SK-N-SH treated with all-trans-retinoic acid at 6 μM for 48 hours (cell line): Measurements from ENCODE around the gene ABCF3.

Source experiments
- ATAC-seq: fragments of 200-7000 bp; cut with Tn5 transposase; 3 replicates; pipeline ENCODE4 v1.9.1; 2020; ENCODE audit warnings: mild to moderate bottlenecking, moderate library complexity
- ARNTL ChIP-seq: fragments of 450-650 bp; formaldehyde crosslinking; IDR thresholded peaks from 2 replicates; pipeline ENCODE4 v1.5.0; 2020; ENCODE audit warnings: low read depth, mild to moderate bottlenecking, moderate library complexity, borderline replicate concordance
- CREB5 ChIP-seq: fragments of 250-450 bp; sonication (Bioruptor Pico); IDR thresholded peaks from 2 replicates; pipeline ENCODE4 v1.5.1; 2020; ENCODE audit warnings: low read depth, mild to moderate bottlenecking, moderate library complexity
- CSDC2 ChIP-seq: fragments of 250-450 bp; sonication (Bioruptor Pico); IDR thresholded peaks from 2 replicates; pipeline ENCODE4 v1.5.0; 2020; ENCODE audit warnings: mild to moderate bottlenecking, moderate library complexity
- CSRNP3 ChIP-seq: fragments of 250-450 bp; sonication (Bioruptor Pico); IDR thresholded peaks from 2 replicates; pipeline ENCODE4 v1.5.1; 2021; ENCODE audit warnings: mild to moderate bottlenecking, moderate library complexity
- ESRRG ChIP-seq: fragments of 250-450 bp; sonication (Bioruptor Pico); IDR thresholded peaks from 2 replicates; pipeline ENCODE4 v1.6.1; 2021; ENCODE audit warnings: mild to moderate bottlenecking
- GLIS3 ChIP-seq: fragments of 250-450 bp; sonication (Bioruptor Pico); IDR thresholded peaks from 2 replicates; pipeline ENCODE4 v1.5.0; 2020; ENCODE audit warnings: mild to moderate bottlenecking, moderate library complexity
- ISL1 ChIP-seq: fragments of 250-450 bp; sonication (Bioruptor Pico); IDR thresholded peaks from 2 replicates; pipeline ENCODE4 v2.1.2; 2022; ENCODE audit warnings: mild to moderate bottlenecking, moderate library complexity
- OSR1 ChIP-seq: fragments of 250-450 bp; sonication (Bioruptor Pico); IDR thresholded peaks from 2 replicates; pipeline ENCODE4 v1.8.0; 2022; ENCODE audit warnings: moderate library complexity, mild to moderate bottlenecking, inconsistent platforms
- POU6F1 ChIP-seq: fragments of 250-450 bp; sonication (Bioruptor Pico); IDR thresholded peaks from 2 replicates; pipeline ENCODE4 v1.8.0; 2021; ENCODE audit warnings: low read depth, mild to moderate bottlenecking, moderate library complexity, borderline replicate concordance
- PPARA ChIP-seq: fragments of 250-450 bp; sonication (Bioruptor Pico); IDR thresholded peaks from 2 replicates; pipeline ENCODE4 v1.5.0; 2020; ENCODE audit warnings: mild to moderate bottlenecking, borderline replicate concordance
- RARB ChIP-seq: fragments of 250-450 bp; sonication (Bioruptor Pico); IDR thresholded peaks from 2 replicates; pipeline ENCODE4 v1.8.0; 2021; ENCODE audit warnings: mild to moderate bottlenecking, moderate library complexity
- TCF4 ChIP-seq: fragments of 250-450 bp; sonication (Bioruptor Pico); IDR thresholded peaks from 2 replicates; pipeline ENCODE4 v1.8.0; 2021; ENCODE audit warnings: mild to moderate bottlenecking, moderate library complexity, borderline replicate concordance
- TOX ChIP-seq: fragments of 250-450 bp; sonication (Bioruptor Pico); IDR thresholded peaks from 2 replicates; pipeline ENCODE4 v1.8.0; 2021; ENCODE audit warnings: mild to moderate bottlenecking, moderate library complexity, borderline replicate concordance
- TSHZ2 ChIP-seq: fragments of 250-450 bp; sonication (Bioruptor Pico); IDR thresholded peaks from 2 replicates; pipeline ENCODE4 v1.5.0; 2020; ENCODE audit warnings: mild to moderate bottlenecking, moderate library complexity
- ZC3H10 ChIP-seq: fragments of 250-450 bp; sonication (Bioruptor Pico); IDR thresholded peaks from 2 replicates; pipeline ENCODE4 v1.5.1; 2021; ENCODE audit warnings: mild to moderate bottlenecking, moderate library complexity
- ZFP3 ChIP-seq: fragments of 250-450 bp; sonication (Bioruptor Pico); IDR thresholded peaks from 2 replicates; pipeline ENCODE4 v1.5.0; 2020; ENCODE audit warnings: mild to moderate bottlenecking, moderate library complexity
- ZFP30 ChIP-seq: fragments of 450-650 bp; formaldehyde crosslinking; IDR thresholded peaks from 2 replicates; pipeline ENCODE4 v1.5.0; 2022; ENCODE audit warnings: mild to moderate bottlenecking, moderate library complexity
- ZNF565 ChIP-seq: fragments of 450-650 bp; formaldehyde crosslinking; conservative IDR thresholded peaks from 2 replicates; pipeline ENCODE4 v1.5.0; 2020; ENCODE audit warnings: low read depth, mild to moderate bottlenecking, moderate library complexity
- ZNF8 ChIP-seq: fragments of 450-650 bp; formaldehyde crosslinking; IDR thresholded peaks from 2 replicates; pipeline ENCODE4 v1.5.0; 2020; ENCODE audit warnings: mild to moderate bottlenecking, moderate library complexity

ABCF3 gene

GRCh38 chr3:184165543-184165942, 20.5 kb upstream of the ABCF3 start:
- no peak for ATAC-seq
- TF ChIP-seq CREB5 (CRISPR knock-in tag) (no peak), ZNF565 (no peak), ZFP3 (no peak), RARB (CRISPR knock-in tag) (no peak), ZC3H10 (CRISPR knock-in tag) (no peak), POU6F1 (CRISPR knock-in tag) (no peak), ZFP30 (CRISPR knock-in tag) (no peak), TSHZ2 (CRISPR knock-in tag) (no peak), TOX (no peak), PPARA (CRISPR knock-in tag) (no peak), OSR1 (no peak), ISL1 (CRISPR knock-in tag) (no peak), CSRNP3 (CRISPR knock-in tag) (no peak)

- ATAC-seq: no peak
- TF ChIP-seq TCF4 (CRISPR knock-in tag) (no peak), ESRRG (CRISPR knock-in tag) (no peak)
Observed at GRCh38 chr3:184166671-184167070, 19.3 kb upstream of the ABCF3 start.

GRCh38 chr3:184167786-184168185, 18.2 kb upstream of the ABCF3 start:
- no peak for ATAC-seq
- TF ChIP-seq ESRRG (CRISPR knock-in tag): no peak
- no peak for TF ChIP-seq ARNTL (CRISPR knock-in tag)
- no peak for TF ChIP-seq CSRNP3 (CRISPR knock-in tag)
- TF ChIP-seq ZFP30 (CRISPR knock-in tag): no peak
- no peak for TF ChIP-seq TSHZ2 (CRISPR knock-in tag)
- no peak for TF ChIP-seq OSR1
- no peak for TF ChIP-seq TOX
- no peak for TF ChIP-seq ZFP3
- TF ChIP-seq ISL1 (CRISPR knock-in tag): no peak
- no peak for TF ChIP-seq CREB5 (CRISPR knock-in tag)
- TF ChIP-seq GLIS3: no peak
- no peak for TF ChIP-seq CSDC2 (CRISPR knock-in tag)
- TF ChIP-seq ZNF565: no peak
- no peak for TF ChIP-seq ZNF8 (CRISPR knock-in tag)
- no peak for TF ChIP-seq TCF4 (CRISPR knock-in tag)
